Measurements from ENCODE around the gene TMEFF1. TPM values are rescaled to one million over a fixed set of nuclear protein-coding genes. Genes with fewer than 3 reads are reported as not detected.

Gene TMEFF1
- total and polyA plus RNA-seq, 2 experiments from 2014 or later = 0.34 to 0.43 TPM

DNA sequence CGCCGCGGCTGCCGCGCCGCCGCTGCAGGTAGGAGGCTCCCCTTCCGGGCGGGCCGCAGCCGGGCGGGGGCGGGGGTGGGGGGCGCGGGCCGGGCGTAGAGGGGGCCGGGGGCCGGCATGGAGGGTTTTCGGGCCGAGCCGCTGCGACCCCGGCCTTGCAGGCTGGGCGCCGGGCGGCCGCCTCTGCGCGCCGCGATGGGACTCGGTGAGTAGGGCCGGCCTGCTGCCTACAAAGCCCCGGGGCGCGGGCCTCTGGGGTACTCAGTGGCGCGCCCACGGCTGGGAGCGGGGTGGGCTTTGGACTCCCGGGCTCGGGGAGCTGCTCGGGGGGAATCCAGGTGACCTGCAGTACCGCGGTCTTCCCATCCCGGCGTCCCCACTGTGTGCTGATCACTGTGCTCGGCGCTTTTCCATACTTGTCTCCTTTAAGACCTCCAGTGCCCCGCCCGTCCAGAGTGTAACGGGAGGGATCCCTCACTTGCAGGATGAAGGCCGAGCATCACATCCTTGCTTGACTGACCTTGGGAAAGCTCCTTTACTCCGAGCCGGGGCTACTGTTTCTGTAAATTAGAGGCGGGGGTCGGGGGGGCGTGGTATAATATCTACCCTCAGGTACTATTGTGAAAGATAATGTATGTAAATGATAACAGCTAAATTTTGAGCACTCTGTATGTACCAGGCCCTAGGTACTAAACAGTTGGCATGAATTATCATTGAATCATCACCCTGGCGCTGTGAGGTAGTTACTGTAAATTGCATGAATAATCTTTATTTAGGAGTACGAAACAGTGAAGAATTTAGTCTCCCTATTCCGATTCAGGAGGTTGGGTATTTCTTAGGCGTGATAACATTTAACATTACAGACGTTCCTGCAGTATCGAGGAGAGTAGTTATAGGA lies 45.3 kb upstream of the TMEFF1 start:
- peak overlapping the region; percentile 95 for H3K27ac ChIP-seq
- DNase-seq = peak; percentile 88
- in situ Hi-C loops (cut with MboI) = no loop called here
- H3F3A ChIP-seq (ENCODE audit: insufficient read depth) = peaks cover 43% of the 10 kb centered on the region
- no peaks in the 10 kb centered on the region for H3K27me3 ChIP-seq (replicated peaks; ENCODE audit: insufficient read depth)
- TF ChIP-seq EZH2 (IDR thresholded peaks at IDR 0.05; ENCODE audit: insufficient read depth, poor library complexity, severe bottlenecking) (no peak), EZH2phosphoT487 (IDR thresholded peaks at IDR 0.05; ENCODE audit: insufficient read depth, low read depth) (no peak)
- H3K9ac ChIP-seq = peak overlapping the region; percentile 98
- no peaks in the 10 kb centered on the region for H3K36me3 ChIP-seq (ENCODE audit: low read depth)
- peak overlapping the region; percentile 99 for H3K4me2 ChIP-seq (ENCODE audit: unreplicated experiment)
- peak overlapping the region; percentile 90 for H3K4me3 ChIP-seq
- peak overlapping the region; percentile 73 for H2AFZ ChIP-seq
- H4K20me1 ChIP-seq (ENCODE audit: insufficient read depth) = no peaks in the 10 kb centered on the region
- no peaks in the 10 kb centered on the region for H3K9me3 ChIP-seq (ENCODE audit: low read depth)
- peaks cover 46% of the 10 kb centered on the region for H3K79me2 ChIP-seq (ENCODE audit: insufficient read depth)
- H3K4me1 ChIP-seq (ENCODE audit: insufficient read depth) = peaks cover 40% of the 10 kb centered on the region
- 1 to 2% methylated on average over 23 to 48 of the region's 65 CpGs for WGBS, 2 experiments (ENCODE audit: low coverage in 1 of 2, low lambda C conversion rate in 2 of 2, missing lambda C conversion rate in 2 of 2)
- H3K9me2 ChIP-seq (ENCODE audit: insufficient read depth) = no peaks in the 10 kb centered on the region

DNA sequence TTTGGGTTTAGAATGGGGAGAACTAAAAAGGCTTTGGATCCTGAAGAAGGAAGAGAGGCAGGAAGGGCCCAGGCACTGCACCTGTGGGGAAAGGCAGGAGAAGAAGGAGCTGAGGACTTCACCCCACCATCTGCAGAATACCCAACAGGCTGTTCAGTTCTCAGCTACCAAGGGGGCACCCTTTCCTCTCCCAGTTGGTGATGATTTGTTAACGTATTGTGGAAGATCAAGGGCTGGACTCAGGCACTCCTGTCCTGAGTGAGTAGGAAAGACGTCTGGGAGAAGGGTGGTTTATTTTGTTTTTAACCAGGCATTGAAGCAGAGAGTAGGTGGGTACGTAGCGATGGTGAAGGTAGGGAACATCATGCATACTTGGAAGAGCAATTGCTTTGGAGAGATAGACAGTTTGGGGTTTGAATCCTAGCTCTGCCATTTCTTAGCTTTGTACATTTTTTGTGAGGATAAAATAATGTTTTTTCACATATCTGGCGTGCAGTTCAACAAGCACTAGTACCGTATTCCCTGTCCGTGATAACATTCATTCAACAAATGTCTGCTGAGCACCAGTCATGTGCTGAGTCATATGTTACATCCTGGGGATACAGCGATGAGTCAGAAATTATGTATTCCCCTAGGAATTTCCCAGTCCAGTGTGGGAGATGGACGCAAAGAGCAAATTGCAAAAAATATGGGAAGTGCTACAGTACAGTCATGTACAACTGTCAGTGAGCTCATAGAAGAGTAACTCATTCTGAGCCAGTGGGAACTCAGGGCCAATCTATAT lies 43.9 kb upstream of the TMEFF1 start:
- Histone ChIP-seq H3K9me2 (ENCODE audit: insufficient read depth) (no peaks in the 10 kb centered on the region), H4K20me1 (ENCODE audit: insufficient read depth) (no peaks in the 10 kb centered on the region), H3F3A (ENCODE audit: insufficient read depth) (peaks cover 43% of the 10 kb centered on the region), H3K9ac (peak overlapping the region; percentile 98), H3K4me3 (peak overlapping the region; percentile 90), H3K36me3 (ENCODE audit: low read depth) (no peaks in the 10 kb centered on the region), H3K4me1 (ENCODE audit: insufficient read depth) (peaks cover 40% of the 10 kb centered on the region), H2AFZ (no peak overlapping the region), H3K27ac (peak overlapping the region; percentile 95), H3K79me2 (ENCODE audit: insufficient read depth) (peaks cover 61% of the 10 kb centered on the region), H3K4me2 (ENCODE audit: unreplicated experiment) (peak overlapping the region; percentile 99), H3K27me3 (replicated peaks; ENCODE audit: insufficient read depth) (no peaks in the 10 kb centered on the region), H3K9me3 (ENCODE audit: low read depth) (no peaks in the 10 kb centered on the region)
- peak; percentile 98 for DNase-seq
- TF ChIP-seq EZH2phosphoT487 (IDR thresholded peaks at IDR 0.05; ENCODE audit: insufficient read depth, low read depth) (no peak), EZH2 (IDR thresholded peaks at IDR 0.05; ENCODE audit: insufficient read depth, poor library complexity, severe bottlenecking) (no peak)
- in situ Hi-C loops (cut with MboI) = no loop called here
- WGBS, 2 experiments (ENCODE audit: low coverage in 1 of 2, low lambda C conversion rate in 2 of 2, missing lambda C conversion rate in 2 of 2) = 15% methylated on average over 9 of the region's 9 CpGs

- H3K9me3 ChIP-seq (ENCODE audit: low read depth) = no peaks in the 10 kb centered on the region
- H3K79me2 ChIP-seq (ENCODE audit: insufficient read depth) = peaks cover 74% of the 10 kb centered on the region
- H3K4me2 ChIP-seq (ENCODE audit: unreplicated experiment) = peak overlapping the region; percentile 77
- H3K36me3 ChIP-seq (ENCODE audit: low read depth) = no peaks in the 10 kb centered on the region
- peak overlapping the region; percentile 72 for H3K9ac ChIP-seq
- H3K27ac ChIP-seq = peak overlapping the region; percentile 95
- peak overlapping the region; percentile 58 for H3K4me3 ChIP-seq
- 0 out of 2 replicates have a peak, but pooled peaks cover under 1% of the 10 kb centered on the region for H4K20me1 ChIP-seq (ENCODE audit: insufficient read depth)
- H2AFZ ChIP-seq = no peak overlapping the region
- peaks cover 44% of the 10 kb centered on the region for H3F3A ChIP-seq (ENCODE audit: insufficient read depth)
- H3K27me3 ChIP-seq (replicated peaks; ENCODE audit: insufficient read depth) = no peaks in the 10 kb centered on the region
- in situ Hi-C loops (cut with MboI) = no loop called here
- TF ChIP-seq EZH2 (IDR thresholded peaks at IDR 0.05; ENCODE audit: insufficient read depth, poor library complexity, severe bottlenecking) = no peak
- no peak for TF ChIP-seq EZH2phosphoT487 (IDR thresholded peaks at IDR 0.05; ENCODE audit: insufficient read depth, low read depth)
- H3K4me1 ChIP-seq (ENCODE audit: insufficient read depth) = peaks cover 40% of the 10 kb centered on the region
- DNase-seq = peak; percentile 40
- no peaks in the 10 kb centered on the region for H3K9me2 ChIP-seq (ENCODE audit: insufficient read depth)
- 11 to 15% methylated on average over 5 of the region's 5 CpGs for WGBS, 2 experiments (ENCODE audit: low coverage in 1 of 2, low lambda C conversion rate in 2 of 2, missing lambda C conversion rate in 2 of 2)
Observed at GRCh38 chr9:100430286-100430940, 42.5 kb upstream of the TMEFF1 start.

GRCh38 chr9:100431886-100432285 lies 41.1 kb upstream of the TMEFF1 start:
- Histone ChIP-seq H3K4me2 (ENCODE audit: unreplicated experiment) (no peak overlapping the region), H2AFZ (no peak overlapping the region), H3F3A (ENCODE audit: insufficient read depth) (peaks cover 34% of the 10 kb centered on the region), H3K27ac (no peak overlapping the region), H3K4me3 (no peak overlapping the region), H4K20me1 (ENCODE audit: insufficient read depth) (0 out of 2 replicates have a peak, but pooled peaks cover 5% of the 10 kb centered on the region), H3K36me3 (ENCODE audit: low read depth) (no peaks in the 10 kb centered on the region), H3K79me2 (ENCODE audit: insufficient read depth) (peaks cover 89% of the 10 kb centered on the region), H3K9me3 (ENCODE audit: low read depth) (no peaks in the 10 kb centered on the region), H3K4me1 (ENCODE audit: insufficient read depth) (peaks cover 31% of the 10 kb centered on the region), H3K9me2 (ENCODE audit: insufficient read depth) (no peaks in the 10 kb centered on the region), H3K27me3 (replicated peaks; ENCODE audit: insufficient read depth) (no peaks in the 10 kb centered on the region), H3K9ac (no peak overlapping the region)
- in situ Hi-C loops (cut with MboI) = no loop called here
- no peak for DNase-seq
- WGBS, 2 experiments (ENCODE audit: low coverage in 1 of 2, low lambda C conversion rate in 2 of 2, missing lambda C conversion rate in 2 of 2) = 95 to 97% methylated on average over 5 of the region's 5 CpGs
- no peak for TF ChIP-seq EZH2 (IDR thresholded peaks at IDR 0.05; ENCODE audit: insufficient read depth, poor library complexity, severe bottlenecking)
- no peak for TF ChIP-seq EZH2phosphoT487 (IDR thresholded peaks at IDR 0.05; ENCODE audit: insufficient read depth, low read depth)

Measured in GM23248 (cell line).